HG02943 (cell line): ENCODE data around the gene TM9SF1.

Experiments
- ATAC-seq: cut with Tn5 transposase; IDR thresholded peaks from one replicate; pipeline ENCODE4 v1.9.1; 2021; ENCODE audit warnings: mild to moderate bottlenecking, low read depth, moderate library complexity; ENCODE audit not compliant: unreplicated experiment

Gene TM9SF1, protein sequence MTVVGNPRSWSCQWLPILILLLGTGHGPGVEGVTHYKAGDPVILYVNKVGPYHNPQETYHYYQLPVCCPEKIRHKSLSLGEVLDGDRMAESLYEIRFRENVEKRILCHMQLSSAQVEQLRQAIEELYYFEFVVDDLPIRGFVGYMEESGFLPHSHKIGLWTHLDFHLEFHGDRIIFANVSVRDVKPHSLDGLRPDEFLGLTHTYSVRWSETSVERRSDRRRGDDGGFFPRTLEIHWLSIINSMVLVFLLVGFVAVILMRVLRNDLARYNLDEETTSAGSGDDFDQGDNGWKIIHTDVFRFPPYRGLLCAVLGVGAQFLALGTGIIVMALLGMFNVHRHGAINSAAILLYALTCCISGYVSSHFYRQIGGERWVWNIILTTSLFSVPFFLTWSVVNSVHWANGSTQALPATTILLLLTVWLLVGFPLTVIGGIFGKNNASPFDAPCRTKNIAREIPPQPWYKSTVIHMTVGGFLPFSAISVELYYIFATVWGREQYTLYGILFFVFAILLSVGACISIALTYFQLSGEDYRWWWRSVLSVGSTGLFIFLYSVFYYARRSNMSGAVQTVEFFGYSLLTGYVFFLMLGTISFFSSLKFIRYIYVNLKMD

GRCh38 chr14:24195186-24196070 lies at the start of gene TM9SF1:
Gene TM9SF1, minus strand, starts transcription at chr14:24195441. Its CDS starts 422 bp downstream, at chr14:24195019.
- peak; percentile 82 for ATAC-seq

GRCh38 chr14:24243336-24243836 lies 48.1 kb upstream of the TM9SF1 start:
- ATAC-seq, result no peak

DNA sequence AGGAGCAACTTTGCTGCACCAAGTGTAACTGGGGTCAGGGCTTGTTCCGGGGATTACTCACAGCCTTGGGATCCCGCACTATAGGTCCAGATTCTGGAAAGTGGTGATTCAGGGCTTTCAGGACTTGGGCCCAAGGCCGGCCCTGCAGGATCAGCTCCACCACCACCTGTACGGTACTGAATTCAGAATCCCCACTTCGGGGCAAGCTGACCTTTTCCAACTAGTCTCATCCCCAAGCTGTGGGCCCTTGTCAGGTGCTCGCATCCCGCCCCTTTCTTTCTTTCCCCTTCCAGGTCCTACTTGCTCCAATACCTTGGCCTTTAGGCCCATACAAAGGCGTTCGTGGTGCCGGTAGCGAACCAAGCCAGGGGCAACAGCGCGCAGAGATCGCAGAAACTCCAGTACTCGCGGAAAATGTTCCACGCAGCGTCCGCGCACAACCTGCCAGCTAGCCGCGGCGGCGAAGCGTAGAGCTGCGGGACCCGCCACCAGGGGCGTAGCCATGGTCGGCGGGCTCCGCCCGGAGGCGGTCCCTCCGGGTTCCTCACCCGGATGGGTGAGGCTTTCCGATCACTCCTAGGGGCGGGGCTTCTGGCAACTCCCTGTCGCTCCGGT lies 46.7 kb upstream of the TM9SF1 start:
- peak; percentile 79 for ATAC-seq

- ATAC-seq, result no peak
These were observed 45.1 kb upstream of the TM9SF1 start for GRCh38 chr14:24240110-24240918.

- no peak for ATAC-seq
These were observed 43.3 kb upstream of the TM9SF1 start for GRCh38 chr14:24238527-24239037.

DNA sequence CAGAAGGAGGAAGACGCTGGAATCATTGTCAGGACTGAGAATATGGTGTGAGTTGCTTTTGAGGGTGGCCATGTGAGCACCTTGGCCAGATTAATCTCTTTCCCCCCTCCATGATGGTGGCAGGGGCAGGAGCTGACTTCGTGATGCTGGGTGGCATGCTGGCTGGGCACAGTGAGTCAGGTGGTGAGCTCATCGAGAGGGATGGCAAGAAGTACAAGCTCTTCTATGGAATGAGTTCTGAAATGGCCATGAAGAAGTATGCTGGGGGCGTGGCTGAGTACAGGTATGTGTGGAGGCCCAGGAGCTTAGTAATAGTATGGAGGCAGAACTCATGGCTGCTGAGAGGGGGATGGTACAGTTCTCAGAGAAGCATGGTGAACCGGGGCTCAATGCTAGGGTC lies 42.9 kb upstream of the TM9SF1 start:
- no peak for ATAC-seq

- ATAC-seq, result no peak
These were observed 42.3 kb upstream of the TM9SF1 start for GRCh38 chr14:24237463-24237955.

GRCh38 chr14:24236689-24237462 lies 41.6 kb upstream of the TM9SF1 start:
- no peak for ATAC-seq

GRCh38 chr14:24235804-24236688 lies 40.8 kb upstream of the TM9SF1 start:
- ATAC-seq, result no peak

GRCh38 chr14:24234095-24235005 lies 39.1 kb upstream of the TM9SF1 start:
- ATAC-seq, result no peak

DNA sequence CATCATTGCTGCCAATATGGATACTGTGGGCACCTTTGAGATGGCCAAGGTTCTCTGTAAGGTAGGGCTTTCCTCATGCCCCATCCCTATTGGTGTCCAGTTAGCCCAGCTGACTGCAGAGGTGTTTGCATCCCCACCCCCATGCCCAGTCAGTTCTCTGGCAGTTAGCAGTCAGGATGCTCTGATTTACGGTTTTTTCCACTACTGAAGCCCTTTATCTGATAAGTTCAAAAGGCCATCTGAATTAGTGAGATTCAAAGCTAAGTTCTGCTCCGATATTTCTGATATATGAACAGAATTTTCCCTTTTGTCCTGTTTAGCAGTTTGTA lies 38.3 kb upstream of the TM9SF1 start:
- no peak for ATAC-seq

- ATAC-seq, result peak; percentile 54
These were observed 37.6 kb upstream of the TM9SF1 start, which contains the start of gene GMPR2 for GRCh38 chr14:24232645-24233537. Gene GMPR2, plus strand, starts transcription at chr14:24232929. Its CDS starts 325 bp downstream, at chr14:24233254.

- peak; percentile 71 for ATAC-seq
These were observed 36.9 kb upstream of the TM9SF1 start, which contains the start of gene NEDD8 for GRCh38 chr14:24232121-24232644. Gene NEDD8, minus strand, starts transcription at chr14:24232367. Its CDS starts 100 bp downstream, at chr14:24232267.

GRCh38 chr14:24231263-24232120 lies 36.3 kb upstream of the TM9SF1 start:
- ATAC-seq, result no peak
